SIG-M5 treated with dmso at 0.1 percent for 504 hours (cell line): ENCODE measurements around the gene ODAD4.
"Not testable (repeated sequence)": the region's sequence is repeated elsewhere in the genome, so short reads cannot be mapped to it uniquely, and the experiment has no call there.

Experiments used
- DNase-seq: peaks from one replicate; lab custom pipeline; 2025; ENCODE audit not compliant: unreplicated experiment; lab: John Stamatoyannopoulos, UW

ODAD4 gene

GRCh38 chr17:41989702-41990419 is 59.4 kb downstream of the ODAD4 start:
- DNase-seq: no peak

GRCh38 chr17:41992576-41992975 is 62.2 kb downstream of the ODAD4 start:
- no peak for DNase-seq

GRCh38 chr17:41996855-41997164 is 66.4 kb downstream of the ODAD4 start:
- no peak for DNase-seq

GRCh38 chr17:41998497-41998896 is 68.1 kb downstream of the ODAD4 start:
- DNase-seq: no peak

- no peak for DNase-seq
These were observed 70.2 kb downstream of the ODAD4 start for GRCh38 chr17:42000413-42001133.

- DNase-seq: no peak
These were observed 71.3 kb downstream of the ODAD4 start for GRCh38 chr17:42001729-42002128.

GRCh38 chr17:42002175-42002791 is 71.9 kb downstream of the ODAD4 start:
- no peak for DNase-seq

GRCh38 chr17:42002792-42003301 is 72.4 kb downstream of the ODAD4 start:
- no peak for DNase-seq

- no peak for DNase-seq
These were observed 74.7 kb downstream of the ODAD4 start for GRCh38 chr17:42005166-42005565.

- no peak for DNase-seq
These were observed 78.8 kb downstream of the ODAD4 start for GRCh38 chr17:42009170-42009569.

- peak; percentile 85 for DNase-seq
These were observed 79.9 kb downstream of the ODAD4 start for GRCh38 chr17:42010266-42010680.

GRCh38 chr17:42010898-42011516 is 80.6 kb downstream of the ODAD4 start:
- DNase-seq: no peak

- not testable (repeated sequence) for DNase-seq
These were observed 81.9 kb downstream of the ODAD4 start for GRCh38 chr17:42012363-42012762.

GRCh38 chr17:42013740-42014139 is 83.3 kb downstream of the ODAD4 start:
- DNase-seq: not testable (repeated sequence)
